GM23338 (cell line): ENCODE results near the gene USP48. TPM values are rescaled to one million over a fixed set of nuclear protein-coding genes. Genes with fewer than 3 reads are reported as not detected.

Source experiments
- ATAC-seq: fragments of 200-7000 bp; cut with Tn5 transposase; 3 replicates; pipeline ENCODE4 v1.9.1; 2020
- DNase-seq: peaks from one replicate; pipeline ENCODE4 v3.0.0-alpha.2; 2015; ENCODE audit warnings: low spot score
- H2AFZ ChIP-seq: fragments of 200-600 bp; sonication (generic); 2 replicates; pipeline ENCODE4 v1.8.0; 2016; ENCODE audit warnings: antibody characterized with exemption, mild to moderate bottlenecking, moderate library complexity
- H3F3A ChIP-seq: fragments of 200-600 bp; sonication (generic); replicated peaks from 2 replicates; pipeline ENCODE4 v1.8.0; 2017; ENCODE audit warnings: antibody characterized with exemption, mixed run types, low read depth
- H3K27ac ChIP-seq: fragments of 200-600 bp; sonication (generic); 2 replicates; pipeline ENCODE4 v1.6.1; 2016; ENCODE audit warnings: low read depth
- H3K27me3 ChIP-seq: fragments of 200-600 bp; sonication (generic); 2 replicates; pipeline ENCODE4 v1.8.0; 2016; ENCODE audit warnings: mild to moderate bottlenecking, mixed run types, moderate library complexity; ENCODE audit not compliant: insufficient read depth
- H3K36me3 ChIP-seq: fragments of 200-600 bp; sonication (generic); 2 replicates; pipeline ENCODE4 v1.8.0; 2016; ENCODE audit warnings: mild to moderate bottlenecking; ENCODE audit not compliant: insufficient read depth
- H3K4me1 ChIP-seq: fragments of 200-600 bp; sonication (generic); 2 replicates; pipeline ENCODE4 v1.8.0; 2016; ENCODE audit warnings: mild to moderate bottlenecking, moderate library complexity; ENCODE audit not compliant: insufficient read depth
- H3K4me2 ChIP-seq: fragments of 200-600 bp; sonication (generic); 2 replicates; pipeline ENCODE4 v1.7.1; 2017; ENCODE audit warnings: mixed run types
- H3K4me3 ChIP-seq: fragments of 200-600 bp; sonication (generic); 2 replicates; pipeline ENCODE4 v1.6.1; 2016; ENCODE audit warnings: mixed run types
- H3K79me2 ChIP-seq: fragments of 200-600 bp; sonication (generic); replicated peaks from 2 replicates; pipeline ENCODE4 v1.8.0; 2017; ENCODE audit warnings: mild to moderate bottlenecking; ENCODE audit not compliant: insufficient read depth
- H3K9me2 ChIP-seq: fragments of 200-600 bp; sonication (generic); 2 replicates; pipeline ENCODE4 v1.8.0; 2017; ENCODE audit not compliant: insufficient read depth
- H4K20me1 ChIP-seq: fragments of 200-600 bp; sonication (generic); replicated peaks from 2 replicates; pipeline ENCODE4 v1.8.0; 2017; ENCODE audit warnings: mild to moderate bottlenecking; ENCODE audit not compliant: insufficient read depth
- H3K27ac Mint-ChIP-seq: 2 replicates; pipeline ENCODE4 v1.8.0; 2020; ENCODE audit warnings: inconsistent platforms, mild to moderate bottlenecking, moderate library complexity, mixed read lengths
- H3K27me3 Mint-ChIP-seq: 3 replicates; pipeline ENCODE4 v1.8.0; 2022; ENCODE audit warnings: low read depth, mild to moderate bottlenecking, moderate library complexity, mixed read lengths, inconsistent platforms; ENCODE audit not compliant: insufficient read depth, poor library complexity
- H3K36me3 Mint-ChIP-seq: 3 replicates; pipeline ENCODE4 v1.8.0; 2021; ENCODE audit warnings: low read depth, mild to moderate bottlenecking, inconsistent platforms, moderate library complexity, mixed read lengths
- H3K4me1 Mint-ChIP-seq: 3 replicates; pipeline ENCODE4 v1.8.0; 2020; ENCODE audit warnings: mild to moderate bottlenecking, inconsistent platforms, mixed read lengths
- H3K4me3 Mint-ChIP-seq: 3 replicates; pipeline ENCODE4 v1.8.0; 2021; ENCODE audit warnings: moderate library complexity, mild to moderate bottlenecking, inconsistent platforms, mixed read lengths
- H3K9me3 Mint-ChIP-seq: 3 replicates; pipeline ENCODE4 v1.8.0; 2020; ENCODE audit warnings: moderate library complexity, mild to moderate bottlenecking, inconsistent platforms, mixed read lengths
- CREB1 ChIP-seq: fragments of 250-450 bp; sonication (Bioruptor Pico); IDR thresholded peaks from 2 replicates; pipeline ENCODE4 v1.5.0; 2020; ENCODE audit warnings: low read depth, mild to moderate bottlenecking, moderate library complexity
- EZH2 ChIP-seq: fragments of 200-600 bp; sonication (generic); IDR thresholded peaks from one replicate; pipeline ENCODE4 v1.8.0; 2017; ENCODE audit warnings: antibody characterized with exemption, mild to moderate bottlenecking, low read depth; ENCODE audit not compliant: unreplicated experiment
- NANOG ChIP-seq: IDR thresholded peaks from 2 replicates; pipeline ENCODE4 v1.6.1; 2016; ENCODE audit warnings: antibody characterized with exemption, borderline replicate concordance
- POLR2AphosphoS5 ChIP-seq: IDR thresholded peaks from 2 replicates; pipeline ENCODE4 v1.6.1; 2016; ENCODE audit warnings: antibody characterized with exemption, low read depth
- STAT1 ChIP-seq: IDR thresholded peaks from one replicate; pipeline ENCODE4 v1.6.1; 2016; ENCODE audit warnings: antibody characterized with exemption; ENCODE audit not compliant: unreplicated experiment
- ZNF114 ChIP-seq: fragments of 250-450 bp; sonication (Bioruptor Pico); IDR thresholded peaks from 2 replicates; pipeline ENCODE4 v1.5.0; 2020; ENCODE audit warnings: mild to moderate bottlenecking, moderate library complexity
- ZNF331 ChIP-seq: fragments of 250-450 bp; sonication (Bioruptor Pico); IDR thresholded peaks from 2 replicates; pipeline ENCODE4 v1.5.0; 2020; ENCODE audit warnings: low read depth, mild to moderate bottlenecking, moderate library complexity
- polyA plus RNA-seq: library from polyadenylated mRNA; unstranded; fragments of >200 nt; fragmentation: Nextera tagmentation; extraction: Ambion mirVana; gene quantifications from 2 replicates; pipeline ENCODE4 v1.2.1, GENCODE V29; 2016
- total RNA-seq: library from RNA; depleted of rRNA; stranded (reverse); fragments of >200 nt; shearing (Covaris generic); gene quantifications from 2 replicates; pipeline ENCODE4 v1.2.3, GENCODE V29; 2014
- TF ChIP-seq, protein P1 (sequence below): IDR thresholded peaks from 2 replicates; pipeline ENCODE4 v1.6.1; 2016; ENCODE audit warnings: antibody characterized with exemption
- TF ChIP-seq, protein P2 (sequence below), 2 experiments: fragments of 200-600 bp in 1 of 2; sonication (generic) in 1 of 2; conservative IDR thresholded peaks; 2 replicates each; pipeline versions ENCODE4 v1.5.1 to v1.6.1; 2016 to 2017; ENCODE audit warnings: antibody characterized with exemption in 2 of 2, low read depth in 2 of 2, mild to moderate bottlenecking in 2 of 2, moderate library complexity in 1 of 2
- TF ChIP-seq, protein P3 (sequence below): IDR thresholded peaks from one replicate; pipeline ENCODE4 v1.6.1; 2018; ENCODE audit warnings: antibody characterized with exemption; ENCODE audit not compliant: unreplicated experiment

USP48 gene
- total and polyA plus RNA-seq, 2 experiments from 2014 or later, result 85.9 to 151 TPM

DNA sequence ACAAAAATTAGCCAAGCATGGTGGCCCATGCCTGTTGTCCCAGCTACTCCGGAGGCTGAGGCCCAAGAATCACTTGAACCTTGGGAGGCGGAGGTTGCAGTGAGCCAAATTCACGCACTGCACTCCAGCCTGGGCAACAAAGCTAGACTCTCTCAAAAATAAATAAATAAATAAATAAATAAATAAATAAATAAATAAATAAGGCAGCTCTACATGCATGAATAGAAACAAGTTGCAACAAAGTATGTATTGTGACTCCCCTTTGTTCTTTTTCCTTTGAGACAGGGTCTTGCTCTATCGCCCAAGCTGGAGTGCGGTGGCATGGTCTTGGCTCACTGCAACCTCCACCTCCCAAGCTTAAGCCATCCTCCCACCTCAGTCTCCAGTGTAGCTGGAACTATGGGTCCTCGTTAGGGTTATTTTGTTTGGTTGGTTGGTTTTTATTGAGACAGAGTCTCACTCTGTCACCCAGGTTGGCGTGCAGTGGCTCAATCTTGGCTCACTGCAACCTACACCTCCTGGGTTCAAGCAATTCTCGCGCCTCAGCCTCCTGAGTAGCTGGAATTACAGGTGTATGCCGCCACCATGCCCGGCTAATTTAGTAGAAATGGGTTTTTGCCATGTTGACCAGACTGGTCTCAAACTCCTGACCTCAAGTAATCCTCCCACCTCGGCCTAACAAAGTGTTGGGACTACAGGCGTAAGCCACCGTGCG, 8.0 kb downstream of the USP48 start:
- DNase-seq (no peak), ATAC-seq (no peak)
- peaks cover 5% of the 10 kb centered on the region for H3K27me3 Mint-ChIP-seq
- Histone ChIP-seq H2AFZ (no peak overlapping the region), H3F3A (no peaks in the 10 kb centered on the region), H3K27me3 (no peaks in the 10 kb centered on the region), H4K20me1 (peaks cover 69% of the 10 kb centered on the region), H3K4me2 (no peak overlapping the region), H3K79me2 (peaks cover 100% of the 10 kb centered on the region), H3K4me3 (no peak overlapping the region), H3K27ac (no peak overlapping the region), H3K36me3 (no peaks in the 10 kb centered on the region), H3K9me2 (no peaks in the 10 kb centered on the region), H3K4me1 (no peaks in the 10 kb centered on the region; the same call in 1 of the 2 replicates)
- H3K36me3 Mint-ChIP-seq, result peaks cover 10% of the 10 kb centered on the region; the same call in 2 of the 3 replicates
- no peak overlapping the region for H3K4me3 Mint-ChIP-seq
- H3K27ac Mint-ChIP-seq, result no peak overlapping the region
- peaks cover 8% of the 10 kb centered on the region; the same call in 2 of the 3 replicates for H3K9me3 Mint-ChIP-seq
- H3K4me1 Mint-ChIP-seq, result 0 out of 3 replicates have a peak, but pooled peaks cover 5% of the 10 kb centered on the region
- TF ChIP-seq EZH2, result no peak
- TF ChIP-seq ZNF331 (CRISPR knock-in tag), result no peak
- TF ChIP-seq, protein P1, sequence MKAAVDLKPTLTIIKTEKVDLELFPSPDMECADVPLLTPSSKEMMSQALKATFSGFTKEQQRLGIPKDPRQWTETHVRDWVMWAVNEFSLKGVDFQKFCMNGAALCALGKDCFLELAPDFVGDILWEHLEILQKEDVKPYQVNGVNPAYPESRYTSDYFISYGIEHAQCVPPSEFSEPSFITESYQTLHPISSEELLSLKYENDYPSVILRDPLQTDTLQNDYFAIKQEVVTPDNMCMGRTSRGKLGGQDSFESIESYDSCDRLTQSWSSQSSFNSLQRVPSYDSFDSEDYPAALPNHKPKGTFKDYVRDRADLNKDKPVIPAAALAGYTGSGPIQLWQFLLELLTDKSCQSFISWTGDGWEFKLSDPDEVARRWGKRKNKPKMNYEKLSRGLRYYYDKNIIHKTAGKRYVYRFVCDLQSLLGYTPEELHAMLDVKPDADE, result no peak
- no peak for TF ChIP-seq NANOG
- no peak for TF ChIP-seq CREB1 (CRISPR knock-in tag)
- no peak for TF ChIP-seq ZNF114
- TF ChIP-seq POLR2AphosphoS5, result no peak
- no peak for TF ChIP-seq STAT1

DNA sequence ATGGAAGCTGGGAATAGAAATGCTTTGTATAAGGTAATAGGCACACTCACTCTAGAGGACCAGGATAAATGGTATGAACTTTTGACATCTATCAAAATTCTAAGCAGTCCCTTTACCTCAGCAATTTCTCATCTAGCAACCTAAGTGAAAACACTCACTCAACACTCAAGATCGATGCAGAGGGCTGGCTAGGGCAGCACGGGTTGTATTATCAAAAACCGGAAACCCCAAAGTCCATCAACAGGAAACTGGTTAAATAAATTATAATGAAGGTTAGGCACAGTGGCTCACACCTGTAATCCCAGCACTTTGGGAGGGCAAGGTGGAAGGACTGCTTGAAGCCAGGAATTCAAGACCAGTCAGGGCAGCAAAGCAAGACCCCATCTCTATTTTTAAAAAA, 9.4 kb downstream of the USP48 start:
- no peak overlapping the region for H3K27ac ChIP-seq
- H3K36me3 ChIP-seq, result no peaks in the 10 kb centered on the region
- no peaks in the 10 kb centered on the region; the same call in 1 of the 2 replicates for H3K4me1 ChIP-seq
- H4K20me1 ChIP-seq, result peaks cover 70% of the 10 kb centered on the region
- peaks cover 10% of the 10 kb centered on the region; the same call in 2 of the 3 replicates for H3K36me3 Mint-ChIP-seq
- no peak overlapping the region for H3K4me3 Mint-ChIP-seq
- H3K79me2 ChIP-seq, result peaks cover 100% of the 10 kb centered on the region
- DNase-seq (no peak), ATAC-seq (no peak)
- H3K27ac Mint-ChIP-seq, result no peak overlapping the region
- H3K4me3 ChIP-seq, result no peak overlapping the region
- no peaks in the 10 kb centered on the region for H3K27me3 ChIP-seq
- no peak overlapping the region for H2AFZ ChIP-seq
- H3F3A ChIP-seq, result no peaks in the 10 kb centered on the region
- peaks cover 8% of the 10 kb centered on the region; the same call in 2 of the 3 replicates for H3K9me3 Mint-ChIP-seq
- H3K9me2 ChIP-seq, result no peaks in the 10 kb centered on the region
- H3K4me1 Mint-ChIP-seq, result peaks cover 5% of the 10 kb centered on the region; the same call in 2 of the 3 replicates
- H3K4me2 ChIP-seq, result no peak overlapping the region
- peaks cover 5% of the 10 kb centered on the region for H3K27me3 Mint-ChIP-seq
- TF ChIP-seq, protein P2, sequence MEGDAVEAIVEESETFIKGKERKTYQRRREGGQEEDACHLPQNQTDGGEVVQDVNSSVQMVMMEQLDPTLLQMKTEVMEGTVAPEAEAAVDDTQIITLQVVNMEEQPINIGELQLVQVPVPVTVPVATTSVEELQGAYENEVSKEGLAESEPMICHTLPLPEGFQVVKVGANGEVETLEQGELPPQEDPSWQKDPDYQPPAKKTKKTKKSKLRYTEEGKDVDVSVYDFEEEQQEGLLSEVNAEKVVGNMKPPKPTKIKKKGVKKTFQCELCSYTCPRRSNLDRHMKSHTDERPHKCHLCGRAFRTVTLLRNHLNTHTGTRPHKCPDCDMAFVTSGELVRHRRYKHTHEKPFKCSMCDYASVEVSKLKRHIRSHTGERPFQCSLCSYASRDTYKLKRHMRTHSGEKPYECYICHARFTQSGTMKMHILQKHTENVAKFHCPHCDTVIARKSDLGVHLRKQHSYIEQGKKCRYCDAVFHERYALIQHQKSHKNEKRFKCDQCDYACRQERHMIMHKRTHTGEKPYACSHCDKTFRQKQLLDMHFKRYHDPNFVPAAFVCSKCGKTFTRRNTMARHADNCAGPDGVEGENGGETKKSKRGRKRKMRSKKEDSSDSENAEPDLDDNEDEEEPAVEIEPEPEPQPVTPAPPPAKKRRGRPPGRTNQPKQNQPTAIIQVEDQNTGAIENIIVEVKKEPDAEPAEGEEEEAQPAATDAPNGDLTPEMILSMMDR (conservative IDR thresholded peaks at IDR 0.05; ENCODE audit: low read depth in 2 of 2), result no peak
- no peak for TF ChIP-seq ZNF114
- no peak for TF ChIP-seq STAT1
- TF ChIP-seq, protein P1, result no peak
- TF ChIP-seq, protein P3, sequence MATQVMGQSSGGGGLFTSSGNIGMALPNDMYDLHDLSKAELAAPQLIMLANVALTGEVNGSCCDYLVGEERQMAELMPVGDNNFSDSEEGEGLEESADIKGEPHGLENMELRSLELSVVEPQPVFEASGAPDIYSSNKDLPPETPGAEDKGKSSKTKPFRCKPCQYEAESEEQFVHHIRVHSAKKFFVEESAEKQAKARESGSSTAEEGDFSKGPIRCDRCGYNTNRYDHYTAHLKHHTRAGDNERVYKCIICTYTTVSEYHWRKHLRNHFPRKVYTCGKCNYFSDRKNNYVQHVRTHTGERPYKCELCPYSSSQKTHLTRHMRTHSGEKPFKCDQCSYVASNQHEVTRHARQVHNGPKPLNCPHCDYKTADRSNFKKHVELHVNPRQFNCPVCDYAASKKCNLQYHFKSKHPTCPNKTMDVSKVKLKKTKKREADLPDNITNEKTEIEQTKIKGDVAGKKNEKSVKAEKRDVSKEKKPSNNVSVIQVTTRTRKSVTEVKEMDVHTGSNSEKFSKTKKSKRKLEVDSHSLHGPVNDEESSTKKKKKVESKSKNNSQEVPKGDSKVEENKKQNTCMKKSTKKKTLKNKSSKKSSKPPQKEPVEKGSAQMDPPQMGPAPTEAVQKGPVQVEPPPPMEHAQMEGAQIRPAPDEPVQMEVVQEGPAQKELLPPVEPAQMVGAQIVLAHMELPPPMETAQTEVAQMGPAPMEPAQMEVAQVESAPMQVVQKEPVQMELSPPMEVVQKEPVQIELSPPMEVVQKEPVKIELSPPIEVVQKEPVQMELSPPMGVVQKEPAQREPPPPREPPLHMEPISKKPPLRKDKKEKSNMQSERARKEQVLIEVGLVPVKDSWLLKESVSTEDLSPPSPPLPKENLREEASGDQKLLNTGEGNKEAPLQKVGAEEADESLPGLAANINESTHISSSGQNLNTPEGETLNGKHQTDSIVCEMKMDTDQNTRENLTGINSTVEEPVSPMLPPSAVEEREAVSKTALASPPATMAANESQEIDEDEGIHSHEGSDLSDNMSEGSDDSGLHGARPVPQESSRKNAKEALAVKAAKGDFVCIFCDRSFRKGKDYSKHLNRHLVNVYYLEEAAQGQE, result no peak
- TF ChIP-seq EZH2, result no peak
